PFSK-1 (cell line): Measurements from ENCODE around the gene TTC19.

Experiments used
- FOXP2 ChIP-seq: optimal IDR thresholded peaks from 2 replicates; pipeline ENCODE3; 2011; ENCODE audit warnings: borderline replicate concordance, control low read depth, inconsistent platforms; ENCODE audit not compliant: insufficient read depth; ENCODE audit errors: extremely low read length, extremely low read depth
- POLR2AphosphoS5 ChIP-seq: IDR thresholded peaks from 2 replicates; pipeline ENCODE4 v1.6.1; 2012; ENCODE audit warnings: low read depth, mild to moderate bottlenecking, control low read depth, low read length, moderate library complexity
- SIN3A ChIP-seq: IDR thresholded peaks from 2 replicates; pipeline ENCODE4 v1.6.1; 2012; ENCODE audit warnings: mild to moderate bottlenecking, low read length, moderate library complexity, borderline replicate concordance; ENCODE audit not compliant: insufficient read depth
- TAF1 ChIP-seq: IDR thresholded peaks from 2 replicates; pipeline ENCODE4 v1.6.1; 2012; ENCODE audit warnings: low read length, control low read depth, borderline replicate concordance; ENCODE audit not compliant: insufficient read depth
- TF ChIP-seq, protein P1 (sequence below), 2 experiments: IDR thresholded peaks; 2 replicates each; pipeline versions ENCODE4 v1.6.1 to v1.8.0; 2011 to 2012; ENCODE audit warnings: low read depth in 2 of 2, low read length in 2 of 2, control low read depth in 1 of 2, inconsistent platforms in 1 of 2, mild to moderate bottlenecking in 1 of 2, moderate library complexity in 1 of 2; ENCODE audit not compliant: insufficient read depth in 1 of 2

- TF ChIP-seq TAF1 (no peak), POLR2AphosphoS5 (no peak), SIN3A (no peak), FOXP2 (no peak)
- TF ChIP-seq, protein P1, sequence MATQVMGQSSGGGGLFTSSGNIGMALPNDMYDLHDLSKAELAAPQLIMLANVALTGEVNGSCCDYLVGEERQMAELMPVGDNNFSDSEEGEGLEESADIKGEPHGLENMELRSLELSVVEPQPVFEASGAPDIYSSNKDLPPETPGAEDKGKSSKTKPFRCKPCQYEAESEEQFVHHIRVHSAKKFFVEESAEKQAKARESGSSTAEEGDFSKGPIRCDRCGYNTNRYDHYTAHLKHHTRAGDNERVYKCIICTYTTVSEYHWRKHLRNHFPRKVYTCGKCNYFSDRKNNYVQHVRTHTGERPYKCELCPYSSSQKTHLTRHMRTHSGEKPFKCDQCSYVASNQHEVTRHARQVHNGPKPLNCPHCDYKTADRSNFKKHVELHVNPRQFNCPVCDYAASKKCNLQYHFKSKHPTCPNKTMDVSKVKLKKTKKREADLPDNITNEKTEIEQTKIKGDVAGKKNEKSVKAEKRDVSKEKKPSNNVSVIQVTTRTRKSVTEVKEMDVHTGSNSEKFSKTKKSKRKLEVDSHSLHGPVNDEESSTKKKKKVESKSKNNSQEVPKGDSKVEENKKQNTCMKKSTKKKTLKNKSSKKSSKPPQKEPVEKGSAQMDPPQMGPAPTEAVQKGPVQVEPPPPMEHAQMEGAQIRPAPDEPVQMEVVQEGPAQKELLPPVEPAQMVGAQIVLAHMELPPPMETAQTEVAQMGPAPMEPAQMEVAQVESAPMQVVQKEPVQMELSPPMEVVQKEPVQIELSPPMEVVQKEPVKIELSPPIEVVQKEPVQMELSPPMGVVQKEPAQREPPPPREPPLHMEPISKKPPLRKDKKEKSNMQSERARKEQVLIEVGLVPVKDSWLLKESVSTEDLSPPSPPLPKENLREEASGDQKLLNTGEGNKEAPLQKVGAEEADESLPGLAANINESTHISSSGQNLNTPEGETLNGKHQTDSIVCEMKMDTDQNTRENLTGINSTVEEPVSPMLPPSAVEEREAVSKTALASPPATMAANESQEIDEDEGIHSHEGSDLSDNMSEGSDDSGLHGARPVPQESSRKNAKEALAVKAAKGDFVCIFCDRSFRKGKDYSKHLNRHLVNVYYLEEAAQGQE (IDR thresholded peaks at IDR 0.05; ENCODE audit: insufficient read depth in 1 of 2, low read depth in 2 of 2, low read length in 2 of 2), result no peak
Measured at GRCh38 chr17:16074423-16074822, 74.8 kb downstream of the TTC19 start.
